ENCODE data around the gene ZFP36. TPM values are rescaled to one million over a fixed set of nuclear protein-coding genes. Genes with fewer than 3 reads are reported as not detected.

ZFP36 gene
- total and polyA plus RNA-seq, 2 of the 8 experiments (the other 6 are each of a cell fraction or from before 2014, with no cell fraction given): 4.0 to 10.9 TPM

DNA sequence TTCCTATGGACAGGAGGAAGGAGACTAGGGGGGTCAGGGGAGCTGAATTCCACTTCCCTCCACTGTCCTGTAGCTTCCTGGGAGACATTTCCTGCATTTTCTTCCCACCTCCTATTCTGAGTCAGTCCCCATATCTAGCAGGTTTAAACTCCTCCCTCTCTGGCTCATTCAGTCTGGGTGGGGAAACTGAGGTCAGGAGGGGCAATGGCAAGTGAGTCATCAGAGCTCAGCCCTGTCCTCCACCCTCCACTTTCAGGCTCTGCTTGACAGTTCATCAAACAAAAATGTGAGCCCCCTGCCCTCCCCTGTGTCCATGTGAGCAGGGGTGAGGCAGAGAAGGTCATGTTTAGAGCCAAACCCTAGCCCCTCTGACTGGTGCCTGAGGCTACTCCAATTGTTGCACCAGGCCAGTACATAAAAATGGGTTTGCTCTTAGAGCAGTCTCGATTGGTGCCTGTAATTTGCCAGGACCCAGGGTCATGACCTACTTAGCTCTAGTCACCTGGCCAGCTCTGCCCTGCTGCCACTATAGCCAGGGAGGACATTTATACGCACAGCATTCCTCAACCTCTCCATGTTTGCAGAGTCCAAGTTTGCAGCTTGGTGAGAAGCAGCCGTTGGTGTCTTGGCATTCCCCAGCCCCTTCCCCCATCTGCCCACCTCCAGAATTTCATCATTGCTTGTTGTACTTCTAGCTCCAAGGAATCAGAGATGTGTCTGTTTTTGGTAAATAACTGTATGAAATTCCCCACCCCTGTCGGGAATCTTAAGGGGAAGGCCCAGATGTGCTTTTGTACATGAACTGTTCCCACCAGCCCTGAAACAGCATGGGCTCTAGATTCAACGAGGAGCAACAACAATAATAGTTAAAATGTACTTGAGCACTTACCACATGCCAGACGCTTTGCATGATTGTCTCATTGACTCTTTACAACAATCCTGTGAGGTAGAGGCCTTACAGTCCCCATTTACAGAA, 43.7 kb upstream of the ZFP36 start:
- Histone ChIP-seq H4K8ac (ENCODE audit: extremely low read depth, insufficient read depth, low read length) (no peak overlapping the region), H2AFZ (ENCODE audit: low read length) (no peak overlapping the region), H3K14ac (ENCODE audit: insufficient read length) (no peak overlapping the region), H3K4me2 (ENCODE audit: insufficient read depth in 1 of 2, low read depth in 2 of 2, low read length in 2 of 2) (no peak overlapping the region), H4K5ac (ENCODE audit: insufficient read length, low read depth, low read length) (no peak overlapping the region), H3K79me1 (ENCODE audit: low read depth, low read length) (no peaks in the 10 kb centered on the region; the same call in 1 of the 2 replicates), H3K23me2 (ENCODE audit: low read depth, low read length) (no peaks in the 10 kb centered on the region), H2BK120ac (replicated peaks; ENCODE audit: low read depth, low read length) (no peak overlapping the region), H3K23ac (ENCODE audit: insufficient read length) (no peak overlapping the region), H4K20me1 (replicated peaks in 1 of 2; ENCODE audit: control insufficient read depth in 1 of 2, insufficient read depth in 2 of 2, low read length in 2 of 2) (peaks cover 6 to 11% of the 10 kb centered on the region in 2 experiments), H2AK5ac (ENCODE audit: low read depth, low read length) (no peak overlapping the region), H2BK12ac (ENCODE audit: low read depth, low read length) (no peak overlapping the region), H2BK15ac (ENCODE audit: low read length) (no peak overlapping the region), H3K27ac (ENCODE audit: low read depth, low read length) (no peak overlapping the region), H2BK20ac (ENCODE audit: low read length) (no peak overlapping the region), H3K18ac (ENCODE audit: extremely low read depth, low read length) (no peak overlapping the region), H3K9me3 (ENCODE audit: insufficient read depth in 2 of 2, low read depth in 1 of 2, low read length in 1 of 2) (no peaks in the 10 kb centered on the region), H3K9ac (replicated peaks in 1 of 4; ENCODE audit: extremely low read depth in 1 of 4, low read depth in 3 of 4, low read length in 3 of 4) (no peak overlapping the region), H3K36me3 (ENCODE audit: control insufficient read depth in 2 of 4, insufficient read depth in 4 of 4, low read length in 3 of 4) (peaks cover 4 to 30% (median 23%) of the 10 kb centered on the region in 4 experiments; a peak in 7 of 8 replicates), H4K91ac (replicated peaks; ENCODE audit: insufficient read length, low read length) (no peak overlapping the region), H3K79me2 (ENCODE audit: control insufficient read depth in 1 of 2, insufficient read depth in 2 of 2, low read length in 2 of 2) (no peaks in the 10 kb centered on the region), H3K4ac (replicated peaks; ENCODE audit: insufficient read length, low read depth, low read length) (no peak overlapping the region), H3K27me3 (replicated peaks in 1 of 4; ENCODE audit: control insufficient read depth in 3 of 4, extremely low read depth in 1 of 4, insufficient read depth in 3 of 4, low read length in 3 of 4) (no peaks in the 10 kb centered on the region), H3K56ac (replicated peaks; ENCODE audit: insufficient read length, low read depth, low read length) (no peak overlapping the region), H3K4me1 (replicated peaks in 1 of 4; ENCODE audit: control insufficient read depth in 3 of 4, insufficient read depth in 4 of 4, low read length in 3 of 4) (no peaks in the 10 kb centered on the region), H2BK5ac (ENCODE audit: low read depth, low read length) (no peak overlapping the region), H3K4me3 (ENCODE audit: extremely low read depth in 1 of 4, insufficient read depth in 2 of 4, low read depth in 3 of 4, low read length in 4 of 4) (no peak overlapping the region)
- DNase-seq (ENCODE audit: low read depth in 1 of 2, low spot score in 2 of 2): no peak
- ChIA-PET CTCF (ENCODE audit: partially characterized antibody) (interaction anchor here (0.8 to 1.3 kb wide), 5 partner anchors 9 to 49 kb away, joined by 3 to 4 read pairs (median 4); no protein-coding TSS in a partner anchor), POLR2A (ENCODE audit: partially characterized antibody) (interaction anchor here (0.6 to 4.5 kb wide), 11 partner anchors 10 to 346 kb away, joined by 3 to 25 read pairs (median 4); partner anchors contain the start of genes MED29 and PAF1)
- 90% methylated on average over 6 of the region's 6 CpGs; no CpG with 5 or more reads in 1 of the 2 experiments for WGBS, 2 experiments (ENCODE audit: extremely low coverage in 1 of 2, insufficient coverage in 1 of 2, insufficient read length in 1 of 2, insufficient replicate concordance in 2 of 2, low coverage in 1 of 2, low lambda C conversion rate in 2 of 2, missing lambda C conversion rate in 1 of 2)
- no peak for FAIRE-seq
- TF ChIP-seq CREB1 (IDR thresholded peaks at IDR 0.05) (no peak), JUN (IDR thresholded peaks at IDR 0.05; ENCODE audit: low read depth, low read length) (no peak), MAFK (IDR thresholded peaks at IDR 0.05; ENCODE audit: low read depth, low read length) (no peak), POLR2A (IDR thresholded peaks at IDR 0.05; ENCODE audit: control extremely low read depth in 1 of 2, low read depth in 2 of 2, low read length in 2 of 2) (no peak), FOSL1 (IDR thresholded peaks at IDR 0.05; ENCODE audit: insufficient read depth, low read depth, low read length) (no peak), BRCA1 (IDR thresholded peaks at IDR 0.05; ENCODE audit: low read depth, low read length) (no peak), POLR2AphosphoS5 (IDR thresholded peaks at IDR 0.05; ENCODE audit: low read depth, low read length) (no peak), NRF1 (IDR thresholded peaks at IDR 0.05; ENCODE audit: low read depth, low read length) (no peak), KDM4A (IDR thresholded peaks at IDR 0.05; ENCODE audit: low read depth, low read length, severe bottlenecking) (no peak), SIX5 (IDR thresholded peaks at IDR 0.05; ENCODE audit: low read depth, low read length) (no peak)

All from H1 (cell line).